ENCODE measurements around the gene PCDHA4.

PCDHA4 gene

DNA sequence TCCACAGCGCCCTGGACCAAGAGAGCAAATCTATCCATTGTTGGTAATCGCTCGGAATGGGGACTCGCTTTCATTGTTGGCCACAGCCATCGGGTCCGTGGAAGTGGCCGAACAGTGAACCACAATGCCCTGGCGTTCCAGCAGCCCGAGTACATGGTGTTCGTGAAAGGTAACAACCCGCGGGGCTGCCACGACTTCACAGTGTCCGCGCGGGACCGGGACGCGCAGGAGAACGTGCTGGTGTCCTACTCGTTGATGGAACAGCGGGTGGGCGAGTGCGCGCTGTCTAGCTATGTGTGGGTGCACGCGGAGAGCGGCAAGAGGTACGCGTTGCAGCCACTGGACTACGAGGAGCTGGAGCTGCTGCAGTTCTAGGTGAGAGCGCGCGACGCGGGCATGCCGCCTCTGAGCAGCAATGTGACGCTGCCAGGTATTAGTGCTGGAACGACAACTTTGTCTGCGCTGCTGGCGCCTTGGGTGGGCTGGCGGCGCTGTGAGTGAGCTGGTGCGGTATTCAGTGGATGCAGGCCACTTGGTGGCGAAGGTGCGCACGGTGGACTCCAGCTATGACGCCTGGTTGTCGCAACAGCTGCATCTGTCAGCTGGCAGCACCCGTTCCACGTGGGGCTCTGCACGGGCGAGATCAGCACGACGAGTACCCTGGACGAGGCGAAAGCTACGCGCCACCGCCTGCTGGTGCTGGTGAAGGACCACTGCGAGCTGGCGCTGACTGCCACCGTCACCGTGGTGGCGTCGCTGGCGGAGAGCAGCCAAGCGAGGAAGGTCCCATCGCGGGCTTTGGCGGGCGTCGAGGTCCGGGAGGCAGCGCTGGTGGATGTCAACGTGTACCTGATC lies 55.8 kb downstream of the PCDHA4 start:
- DNase-seq: no peak
